GM12872 (cell line): Measurements from ENCODE around the gene FNDC3B.

Experiments used
- TF ChIP-seq, protein P1 (sequence below): IDR thresholded peaks from 3 replicates; pipeline ENCODE4 v1.5.1; 2011; ENCODE audit warnings: low read depth, mild to moderate bottlenecking, low read length, moderate library complexity; ENCODE audit not compliant: insufficient read depth

The FNDC3B gene

DNA sequence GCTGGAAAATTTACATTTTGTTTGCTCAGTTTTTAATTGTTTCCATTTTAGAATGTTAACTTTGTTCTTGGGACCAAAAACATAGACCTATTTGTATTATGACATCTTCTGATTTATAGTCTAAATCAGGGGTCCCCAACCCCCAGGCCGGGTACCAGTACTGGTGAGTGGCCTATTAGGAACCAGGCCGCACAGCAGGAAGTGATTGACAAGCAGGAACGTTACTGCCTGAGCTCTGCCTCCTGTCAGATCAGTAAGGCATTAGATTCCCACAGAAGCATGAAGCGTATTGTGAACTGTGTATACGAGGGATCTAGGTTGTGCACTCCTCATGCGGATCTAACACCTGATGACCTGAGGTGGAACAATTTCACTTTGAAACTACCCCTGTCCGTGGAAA lies 357.0 kb downstream of the FNDC3B start:
- TF ChIP-seq, protein P1, sequence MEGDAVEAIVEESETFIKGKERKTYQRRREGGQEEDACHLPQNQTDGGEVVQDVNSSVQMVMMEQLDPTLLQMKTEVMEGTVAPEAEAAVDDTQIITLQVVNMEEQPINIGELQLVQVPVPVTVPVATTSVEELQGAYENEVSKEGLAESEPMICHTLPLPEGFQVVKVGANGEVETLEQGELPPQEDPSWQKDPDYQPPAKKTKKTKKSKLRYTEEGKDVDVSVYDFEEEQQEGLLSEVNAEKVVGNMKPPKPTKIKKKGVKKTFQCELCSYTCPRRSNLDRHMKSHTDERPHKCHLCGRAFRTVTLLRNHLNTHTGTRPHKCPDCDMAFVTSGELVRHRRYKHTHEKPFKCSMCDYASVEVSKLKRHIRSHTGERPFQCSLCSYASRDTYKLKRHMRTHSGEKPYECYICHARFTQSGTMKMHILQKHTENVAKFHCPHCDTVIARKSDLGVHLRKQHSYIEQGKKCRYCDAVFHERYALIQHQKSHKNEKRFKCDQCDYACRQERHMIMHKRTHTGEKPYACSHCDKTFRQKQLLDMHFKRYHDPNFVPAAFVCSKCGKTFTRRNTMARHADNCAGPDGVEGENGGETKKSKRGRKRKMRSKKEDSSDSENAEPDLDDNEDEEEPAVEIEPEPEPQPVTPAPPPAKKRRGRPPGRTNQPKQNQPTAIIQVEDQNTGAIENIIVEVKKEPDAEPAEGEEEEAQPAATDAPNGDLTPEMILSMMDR, result no peak

DNA sequence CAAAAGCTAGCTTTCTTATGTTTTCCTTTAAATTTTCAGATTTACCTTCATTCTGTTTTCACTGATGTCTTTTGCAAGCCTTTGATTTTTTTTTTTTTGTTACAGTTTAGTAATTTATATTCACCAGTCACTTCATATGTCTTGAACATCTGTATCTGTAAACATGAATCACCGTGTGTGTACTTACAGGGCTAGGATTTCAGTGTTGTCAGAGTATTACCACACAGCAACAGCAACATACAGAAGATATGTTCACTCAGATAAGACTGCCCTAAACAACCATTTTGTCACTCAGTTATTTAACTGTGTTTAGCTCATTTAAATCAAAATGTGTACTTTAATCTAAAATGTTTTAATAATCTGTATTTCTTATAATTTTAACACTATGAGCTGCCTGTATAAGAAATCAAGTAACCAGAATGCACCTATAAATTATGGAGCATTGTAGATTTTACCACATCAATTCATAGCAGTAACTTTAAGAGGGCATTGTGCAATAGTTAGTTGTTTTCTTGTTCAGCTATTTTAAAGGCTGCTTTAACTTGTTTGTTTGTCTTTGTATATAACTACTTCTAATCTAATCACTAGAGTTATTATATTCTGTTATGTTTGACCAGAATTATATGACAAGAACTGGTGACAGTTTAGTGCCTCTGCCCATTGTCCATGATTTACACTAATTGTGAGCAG lies 358.5 kb downstream of the FNDC3B start:
- TF ChIP-seq, protein P1, result no peak

DNA sequence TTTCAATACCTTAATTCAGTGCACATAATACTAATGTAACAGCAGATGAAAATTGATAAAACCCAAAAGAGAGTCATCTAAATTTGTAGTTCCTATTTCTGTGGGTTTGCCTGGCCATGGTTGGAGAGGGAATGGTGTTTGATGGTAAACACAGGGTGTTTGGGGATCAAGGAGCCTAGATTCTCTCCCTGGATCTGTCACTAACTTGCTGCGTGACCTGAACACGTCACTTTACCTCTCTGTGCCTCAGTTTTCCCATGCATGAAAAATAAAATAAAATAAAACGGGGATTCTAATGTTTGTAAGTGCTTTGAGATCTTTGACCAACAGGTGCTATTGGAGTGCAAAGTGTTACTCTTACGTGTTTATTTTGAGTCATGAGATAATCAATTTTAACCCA lies 359.1 kb downstream of the FNDC3B start:
- TF ChIP-seq, protein P1, result no peak

DNA sequence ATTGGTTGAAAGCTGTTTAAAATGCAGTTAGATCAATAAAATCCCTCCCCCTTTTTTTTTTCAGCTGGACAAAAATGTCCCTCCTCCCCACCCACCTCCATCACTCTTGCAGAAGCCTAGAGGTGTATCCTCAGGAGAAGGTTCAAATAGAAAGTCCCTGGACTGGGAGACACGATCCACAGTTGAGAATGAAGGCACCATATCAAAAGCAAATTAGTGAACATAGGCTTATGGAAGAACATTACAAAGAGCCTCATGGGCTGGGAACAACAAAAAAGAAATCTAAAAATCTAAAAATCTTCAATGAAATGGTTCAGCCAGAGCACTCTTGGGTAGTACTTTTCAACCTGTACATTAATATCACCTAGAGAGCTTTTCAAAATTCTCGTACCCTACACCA lies 362.7 kb downstream of the FNDC3B start:
- TF ChIP-seq, protein P1, result no peak

DNA sequence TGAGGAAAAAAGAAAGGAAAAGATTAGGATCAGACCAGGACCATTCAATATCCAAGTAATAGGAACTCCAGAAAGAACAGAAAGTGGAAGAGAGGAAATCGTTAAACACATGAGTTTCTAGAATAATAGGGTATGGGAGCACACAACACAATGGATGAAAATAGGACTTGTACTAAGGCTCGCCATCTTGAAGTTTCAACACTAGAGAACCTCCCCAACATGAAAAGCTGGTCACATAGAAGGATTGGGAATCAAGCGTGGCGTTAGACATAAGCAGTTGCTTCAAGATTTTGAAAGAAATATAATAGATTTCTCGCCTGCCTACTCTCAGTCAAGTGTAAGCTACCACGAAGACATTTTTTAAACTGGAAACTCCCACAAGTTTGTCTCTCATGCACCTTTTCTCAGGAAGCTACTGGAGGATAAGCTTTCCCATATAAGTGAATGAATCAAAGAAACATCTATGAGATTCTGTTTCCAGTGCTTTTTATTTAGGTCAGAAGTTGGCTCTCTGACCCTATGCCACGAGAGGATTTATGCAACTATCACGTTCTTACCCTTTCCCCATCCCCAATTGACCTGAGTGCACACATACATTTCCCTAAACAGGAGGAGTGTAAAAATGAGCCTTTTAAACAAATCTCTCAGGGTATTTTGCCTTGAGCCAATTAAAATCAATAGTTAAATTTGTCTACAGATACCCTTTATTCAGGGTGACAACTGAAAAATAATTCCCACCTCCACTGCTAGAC lies 363.7 kb downstream of the FNDC3B start:
- TF ChIP-seq, protein P1, result no peak

DNA sequence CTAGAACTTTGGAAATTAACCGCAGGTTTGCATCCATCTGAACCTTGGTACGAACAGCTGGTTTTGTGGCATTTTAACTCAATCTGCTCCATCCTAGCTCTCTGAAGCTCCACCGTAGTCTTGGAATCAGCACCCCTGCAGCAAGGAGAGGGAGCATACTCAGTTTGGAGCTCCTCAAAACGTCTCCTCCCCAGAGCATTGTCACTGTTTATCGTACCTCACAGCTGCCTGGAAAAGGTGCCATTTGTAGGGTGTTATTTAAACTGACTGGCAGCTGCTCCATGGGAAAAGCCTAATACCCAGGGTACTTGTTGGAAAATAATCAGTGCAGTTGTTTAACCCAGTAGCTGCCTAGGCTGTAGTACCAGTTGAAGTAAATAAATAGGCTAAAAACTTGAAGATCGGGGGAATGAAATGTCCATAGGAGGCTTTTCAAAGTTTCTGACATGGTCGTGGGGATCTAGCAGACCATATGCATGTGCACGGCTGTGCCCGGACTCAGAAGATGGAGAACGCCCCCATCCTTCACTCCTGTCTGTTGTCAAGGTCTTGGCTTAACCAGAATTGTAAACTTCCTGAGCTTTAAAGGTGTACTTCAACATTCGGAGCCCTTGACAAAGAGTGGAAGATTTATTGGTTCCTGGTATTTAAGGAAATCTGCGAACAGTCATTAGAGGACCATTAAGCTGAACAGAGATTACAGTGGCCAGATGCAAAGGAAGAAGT lies 365.0 kb downstream of the FNDC3B start:
- TF ChIP-seq, protein P1, result no peak

DNA sequence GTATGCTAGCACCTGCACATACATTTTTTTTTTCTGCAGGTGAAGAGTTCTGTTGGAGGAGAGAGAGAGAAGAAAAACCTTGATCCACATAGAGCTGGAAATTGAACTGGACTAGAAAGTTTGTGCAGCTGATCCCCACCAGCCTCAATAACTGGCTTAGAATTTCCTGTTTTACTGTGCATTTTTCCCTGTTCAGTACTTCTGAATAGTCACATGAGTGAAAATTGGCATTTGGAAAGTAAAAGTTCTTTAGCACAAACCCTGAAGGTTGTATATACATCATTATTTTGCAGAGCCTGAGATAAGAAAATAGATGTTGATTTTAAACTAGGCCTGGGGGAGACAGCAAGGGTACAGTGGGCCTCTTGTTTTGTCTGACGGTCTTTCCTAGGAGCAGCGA lies 366.5 kb downstream of the FNDC3B start:
- TF ChIP-seq, protein P1, result no peak
